ENCODE results near the gene JCHAIN. TPM values are rescaled to one million over a fixed set of nuclear protein-coding genes. Genes with fewer than 3 reads are reported as not detected.
A peak's percentile ranks its signal among the peaks of the same experiment; 100 is the strongest.
"Not testable (repeated sequence)": the region's sequence is repeated elsewhere in the genome, so short reads cannot be mapped to it uniquely, and the experiment has no call there.

The JCHAIN gene
- total RNA-seq, 1 experiment from 2014 or later: not detected

GRCh38 chr4:70703619-70704214 lies 37.4 kb upstream of the JCHAIN start:
- H3K27ac Mint-ChIP-seq (ENCODE audit: low read depth, unreplicated experiment): peak overlapping the region; percentile 84
- peaks cover 6% of the 10 kb centered on the region for H3K4me1 Mint-ChIP-seq (ENCODE audit: insufficient read depth, unreplicated experiment)
- intact Hi-C loops (cut with micrococcal nuclease): loop anchor here (2.0 to 5.0 kb wide), 4 partner anchors 15 to 134 kb away; partner anchors contain the start of genes GRSF1 and UTP3
- H3K9me3 Mint-ChIP-seq (ENCODE audit: unreplicated experiment): no peaks in the 10 kb centered on the region
- peak overlapping the region; percentile 93 for H3K4me3 Mint-ChIP-seq (ENCODE audit: unreplicated experiment)
- no peaks in the 10 kb centered on the region for H3K27me3 Mint-ChIP-seq (ENCODE audit: insufficient read depth, unreplicated experiment)
- ChIA-PET POLR2A (interaction anchor here (0.7 to 9.4 kb wide), 18 partner anchors 9 to 292 kb away, joined by 3 to 278 read pairs (median 4); partner anchors contain the start of genes DCK, GRSF1, MOB1B and UTP3), CTCF (interaction anchor here (0.6 to 4.5 kb wide), 11 partner anchors 11 to 233 kb away, joined by 3 to 49 read pairs (median 4); partner anchors contain the start of gene UTP3)
- peaks cover 6% of the 10 kb centered on the region for H3K36me3 Mint-ChIP-seq (ENCODE audit: insufficient read depth, unreplicated experiment)
- no peak for TF ChIP-seq CTCF (IDR thresholded peaks at IDR 0.05; ENCODE audit: unreplicated experiment)
- no TSS peak for BruUV-seq (replicated peaks)
- DNase-seq (ENCODE audit: unreplicated experiment): peak; percentile 68

GRCh38 chr4:70702592-70702991 lies 36.3 kb upstream of the JCHAIN start:
- not testable (repeated sequence) for H3K4me1 Mint-ChIP-seq (ENCODE audit: insufficient read depth, unreplicated experiment); DNase-seq (ENCODE audit: unreplicated experiment); H3K9me3 Mint-ChIP-seq (ENCODE audit: unreplicated experiment); H3K27me3 Mint-ChIP-seq (ENCODE audit: insufficient read depth, unreplicated experiment); H3K4me3 Mint-ChIP-seq (ENCODE audit: unreplicated experiment); H3K27ac Mint-ChIP-seq (ENCODE audit: low read depth, unreplicated experiment); BruUV-seq (replicated peaks); H3K36me3 Mint-ChIP-seq (ENCODE audit: insufficient read depth, unreplicated experiment)
- ChIA-PET POLR2A (interaction anchor here (1.3 to 9.4 kb wide), 5 partner anchors 12 to 199 kb away, joined by 5 to 278 read pairs (median 59); partner anchors contain the start of genes GRSF1, MOB1B and UTP3), CTCF (interaction anchor here (3.1 to 4.5 kb wide), 3 partner anchors 13 to 33 kb away, joined by 26 to 49 read pairs (median 37); partner anchors contain the start of gene UTP3)
- intact Hi-C loops (cut with micrococcal nuclease): loop anchor here (5.0 kb wide), 2 partner anchors 50 to 135 kb away; partner anchors contain the start of gene GRSF1

- no TSS peak for BruUV-seq (replicated peaks)
- Mint-ChIP-seq H3K4me3 (ENCODE audit: unreplicated experiment) (no peak overlapping the region), H3K27ac (ENCODE audit: low read depth, unreplicated experiment) (peak overlapping the region; percentile 75), H3K27me3 (ENCODE audit: insufficient read depth, unreplicated experiment) (no peaks in the 10 kb centered on the region), H3K4me1 (ENCODE audit: insufficient read depth, unreplicated experiment) (peaks cover 6% of the 10 kb centered on the region), H3K36me3 (ENCODE audit: insufficient read depth, unreplicated experiment) (peaks cover 6% of the 10 kb centered on the region), H3K9me3 (ENCODE audit: unreplicated experiment) (no peaks in the 10 kb centered on the region)
- ChIA-PET POLR2A (interaction anchor here (0.9 to 9.4 kb wide), 7 partner anchors 11 to 295 kb away, joined by 3 to 278 read pairs (median 6); partner anchors contain the start of genes DCK, GRSF1 and UTP3), CTCF (interaction anchor here (0.6 to 3.4 kb wide), 2 partner anchors 12 to 197 kb away, joined by 3 to 26 read pairs; partner anchors contain the start of gene UTP3)
- no peak for TF ChIP-seq CTCF (IDR thresholded peaks at IDR 0.05; ENCODE audit: unreplicated experiment)
- intact Hi-C loops (cut with micrococcal nuclease): loop anchor here (5.0 kb wide), 2 partner anchors 49 to 136 kb away; partner anchors contain the start of gene GRSF1
- peak; percentile 47 for DNase-seq (ENCODE audit: unreplicated experiment)
Measured at GRCh38 chr4:70701271-70701670, 35.0 kb upstream of the JCHAIN start.

GRCh38 chr4:70700712-70701111 lies 34.4 kb upstream of the JCHAIN start:
- H3K27me3 Mint-ChIP-seq (ENCODE audit: insufficient read depth, unreplicated experiment): no peaks in the 10 kb centered on the region
- ChIA-PET POLR2A (interaction anchor here (0.9 to 9.4 kb wide), 7 partner anchors 10 to 295 kb away, joined by 3 to 278 read pairs (median 6); partner anchors contain the start of genes DCK, GRSF1 and UTP3), CTCF (interaction anchor here (3.4 kb wide), 1 partner anchor 12 kb away, joined by 26 read pairs; the partner anchor contains the start of gene UTP3)
- H3K4me1 Mint-ChIP-seq (ENCODE audit: insufficient read depth, unreplicated experiment): peaks cover 6% of the 10 kb centered on the region
- H3K9me3 Mint-ChIP-seq (ENCODE audit: unreplicated experiment): no peaks in the 10 kb centered on the region
- no peak for DNase-seq (ENCODE audit: unreplicated experiment)
- TF ChIP-seq CTCF (IDR thresholded peaks at IDR 0.05; ENCODE audit: unreplicated experiment): no peak
- intact Hi-C loops (cut with micrococcal nuclease): loop anchor here (5.0 kb wide), 2 partner anchors 48 to 137 kb away; partner anchors contain the start of gene GRSF1
- peaks cover 6% of the 10 kb centered on the region for H3K36me3 Mint-ChIP-seq (ENCODE audit: insufficient read depth, unreplicated experiment)
- no peak overlapping the region for H3K4me3 Mint-ChIP-seq (ENCODE audit: unreplicated experiment)
- peak overlapping the region; percentile 75 for H3K27ac Mint-ChIP-seq (ENCODE audit: low read depth, unreplicated experiment)
- no TSS peak for BruUV-seq (replicated peaks)

- intact Hi-C loops (cut with micrococcal nuclease); H3K27ac Mint-ChIP-seq (ENCODE audit: low read depth, unreplicated experiment); BruUV-seq (replicated peaks): not testable (repeated sequence)
Measured at GRCh38 chr4:70698435-70698834, 32.1 kb upstream of the JCHAIN start.

GRCh38 chr4:70694633-70695032 lies 28.3 kb upstream of the JCHAIN start:
- Mint-ChIP-seq H3K36me3 (ENCODE audit: insufficient read depth, unreplicated experiment) (peaks cover 35% of the 10 kb centered on the region), H3K4me1 (ENCODE audit: insufficient read depth, unreplicated experiment) (peaks cover 10% of the 10 kb centered on the region)
- intact Hi-C loops (cut with micrococcal nuclease); H3K4me3 Mint-ChIP-seq (ENCODE audit: unreplicated experiment); BruUV-seq (replicated peaks); H3K27me3 Mint-ChIP-seq (ENCODE audit: insufficient read depth, unreplicated experiment); DNase-seq (ENCODE audit: unreplicated experiment); H3K9me3 Mint-ChIP-seq (ENCODE audit: unreplicated experiment); H3K27ac Mint-ChIP-seq (ENCODE audit: low read depth, unreplicated experiment): not testable (repeated sequence)
- CTCF ChIA-PET: interaction anchor here (0.6 to 1.2 kb wide), 4 partner anchors 18 to 1004 kb away, joined by 3 to 5 read pairs (median 4); no protein-coding TSS in a partner anchor
- POLR2A ChIA-PET: interaction anchor here (7.8 kb wide), 1 partner anchor 8 kb away, joined by 278 read pairs; no protein-coding TSS in a partner anchor

More at GRCh38 chr4:70698435-70698834, 32.1 kb upstream of the JCHAIN start:
- H3K9me3 Mint-ChIP-seq (ENCODE audit: unreplicated experiment); H3K4me1 Mint-ChIP-seq (ENCODE audit: insufficient read depth, unreplicated experiment); H3K4me3 Mint-ChIP-seq (ENCODE audit: unreplicated experiment); DNase-seq (ENCODE audit: unreplicated experiment); H3K27me3 Mint-ChIP-seq (ENCODE audit: insufficient read depth, unreplicated experiment); H3K36me3 Mint-ChIP-seq (ENCODE audit: insufficient read depth, unreplicated experiment): not testable (repeated sequence)
- ChIA-PET CTCF (interaction anchor here (1.2 kb wide), 1 partner anchor 46 kb away, joined by 3 read pairs; no protein-coding TSS in a partner anchor), POLR2A (interaction anchor here (1.7 to 9.4 kb wide), 3 partner anchors 8 to 36 kb away, joined by 3 to 278 read pairs (median 8); partner anchors contain the start of gene UTP3)
